ENCODE data around the gene GRIK2. TPM values are rescaled to one million over a fixed set of nuclear protein-coding genes. Genes with fewer than 3 reads are reported as not detected.

The GRIK2 gene
- total RNA-seq, 1 experiment from 2014 or later = 0.70 TPM

DNA sequence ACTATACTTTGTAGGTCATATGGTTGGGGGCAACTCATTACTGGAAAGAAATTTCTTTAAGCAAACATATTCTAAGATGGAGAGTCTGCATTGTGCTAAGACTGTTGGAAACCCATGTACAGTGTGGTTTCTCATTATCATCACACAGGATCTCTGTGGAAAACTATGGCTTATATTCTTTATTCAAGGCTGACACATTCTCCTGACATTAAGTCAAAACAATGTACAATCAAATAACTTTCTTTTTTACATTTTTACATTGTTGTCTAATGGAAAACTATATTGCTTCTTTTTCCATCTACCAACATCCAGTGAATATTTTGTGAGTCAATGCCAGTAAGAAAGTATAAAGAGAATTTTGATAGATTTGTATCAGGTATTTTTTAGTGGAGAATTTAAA is 417.6 kb downstream of the GRIK2 start:
- no peaks in the 10 kb centered on the region for H3K27me3 ChIP-seq (ENCODE audit: insufficient read depth, low read length)

More for the DNA sequence above, 417.6 kb downstream of the GRIK2 start:
- H3K4me2 ChIP-seq (ENCODE audit: insufficient read depth, insufficient read length, low read length) = no peak overlapping the region
- H3K79me1 ChIP-seq (ENCODE audit: insufficient read depth, low read depth, low read length, poor library complexity, severe bottlenecking) = no peaks in the 10 kb centered on the region
- H3K9ac ChIP-seq (ENCODE audit: extremely low read depth, insufficient read length, low read length) = no peak overlapping the region
- no peak for TF ChIP-seq CTCF (conservative IDR thresholded peaks at IDR 0.05)
- H3K23ac ChIP-seq (ENCODE audit: insufficient read length, low read depth, low read length) = no peak overlapping the region
- H2BK120ac ChIP-seq (ENCODE audit: low read depth, low read length, poor library complexity, severe bottlenecking) = no peak overlapping the region
- Mint-ChIP-seq H3K27ac (no peak overlapping the region), H3K4me3 (no peak overlapping the region), H3K27me3 (ENCODE audit: low read depth) (no peaks in the 10 kb centered on the region), H3K9me3 (no peaks in the 10 kb centered on the region), H3K4me1 (peaks cover 8 to 9% of the 10 kb centered on the region in 2 experiments), H3K36me3 (ENCODE audit: insufficient read depth in 1 of 3, low read depth in 3 of 3) (no peaks in the 10 kb centered on the region)
- no peak overlapping the region for H2BK15ac ChIP-seq (ENCODE audit: low read depth, low read length)
- H4K5ac ChIP-seq (ENCODE audit: insufficient read length, low read depth, low read length) = no peak overlapping the region
- no peaks in the 10 kb centered on the region for H3K23me2 ChIP-seq (ENCODE audit: insufficient read length, low read depth, low read length, poor library complexity, severe bottlenecking)
- no peak overlapping the region for H4K91ac ChIP-seq (ENCODE audit: insufficient read length, low read depth, low read length)
- H3K9me3 ChIP-seq (ENCODE audit: control insufficient read depth, low read depth, low read length) = no peaks in the 10 kb centered on the region
- no peak overlapping the region for H3T11ph ChIP-seq (ENCODE audit: low read length)
- H2AK5ac ChIP-seq (ENCODE audit: insufficient read length, low read length) = no peak overlapping the region
- H2BK12ac ChIP-seq (ENCODE audit: insufficient read length, low read depth, low read length) = no peak overlapping the region
- H3K4ac ChIP-seq (ENCODE audit: low read depth, low read length) = no peak overlapping the region
- H3K56ac ChIP-seq (ENCODE audit: insufficient read length, low read depth, low read length) = no peak overlapping the region
- H3K4me1 ChIP-seq (ENCODE audit: insufficient read depth, low read length) = peaks cover 3% of the 10 kb centered on the region; the same call in 1 of the 2 replicates
- no peaks in the 10 kb centered on the region for H3K79me2 ChIP-seq (ENCODE audit: insufficient read depth, low read length)
- no peak overlapping the region for H3K18ac ChIP-seq (ENCODE audit: insufficient read length, low read depth, low read length)
- H3K14ac ChIP-seq (ENCODE audit: insufficient read depth, low read length) = no peak overlapping the region
- H2BK5ac ChIP-seq (ENCODE audit: insufficient read length, low read length) = no peak overlapping the region
- no peak overlapping the region for H2AFZ ChIP-seq (ENCODE audit: low read length)
- H4K8ac ChIP-seq (replicated peaks; ENCODE audit: insufficient read length, low read depth, low read length) = no peak overlapping the region
- DNase-seq = no peak
- no peak overlapping the region for H2BK20ac ChIP-seq (ENCODE audit: low read depth, low read length, poor library complexity, severe bottlenecking)
- no peaks in the 10 kb centered on the region for H4K20me1 ChIP-seq (ENCODE audit: control insufficient read depth, insufficient read depth, insufficient read length)
- H3K27ac ChIP-seq (ENCODE audit: insufficient read length, low read depth, low read length) = no peak overlapping the region

Measured in H9 (cell line).